K562 (cell line): ENCODE data around the gene SMIM45.

Experiments used
- ADNP ChIP-seq: fragments of 200-800 bp; sonication (Bioruptor generic); IDR thresholded peaks from 2 replicates; pipeline ENCODE4 v1.6.1; 2016; ENCODE audit warnings: missing genetic modification characterization, missing compliant biosample characterization
- CREM ChIP-seq: IDR thresholded peaks from 2 replicates; pipeline ENCODE4 v1.6.1; 2014; ENCODE audit warnings: antibody characterized with exemption, low read depth
- CTBP1 ChIP-seq: fragments of 450-650 bp; IDR thresholded peaks from 2 replicates; pipeline ENCODE4 v1.6.1; 2016; ENCODE audit warnings: borderline replicate concordance
- ELF1 ChIP-seq: fragments of 200-800 bp; sonication (Bioruptor generic); IDR thresholded peaks from 2 replicates; pipeline ENCODE4 v1.6.1; 2016; ENCODE audit warnings: missing genetic modification characterization, missing compliant biosample characterization
- ETV5 ChIP-seq: sonication (generic); formaldehyde crosslinking; IDR thresholded peaks from 2 replicates; pipeline ENCODE4 v1.4.0; 2020; ENCODE audit warnings: low read depth, mild to moderate bottlenecking, missing genetic modification reagents
- MEF2D ChIP-seq: conservative IDR thresholded peaks from 2 replicates; pipeline ENCODE4 v1.6.1; 2016; ENCODE audit warnings: low read depth, missing genetic modification characterization, missing compliant biosample characterization
- MYNN ChIP-seq, 2 experiments: sonication (generic); formaldehyde crosslinking in 1 of 2; IDR thresholded peaks; 2 replicates each; pipeline versions ENCODE4 v1.5.0 to v1.6.1; 2016 to 2020; ENCODE audit warnings: antibody characterized with exemption in 1 of 2, missing genetic modification reagents in 1 of 2
- NCOA6 ChIP-seq: fragments of 450-650 bp; IDR thresholded peaks from 2 replicates; pipeline ENCODE4 v1.6.1; 2017; ENCODE audit warnings: mild to moderate bottlenecking
- NFATC3 ChIP-seq: fragments of 450-650 bp; IDR thresholded peaks from 2 replicates; pipeline ENCODE4 v1.6.1; 2017; ENCODE audit warnings: mild to moderate bottlenecking
- NFE2 ChIP-seq: IDR thresholded peaks from 2 replicates; pipeline ENCODE4 v1.6.1; 2014; ENCODE audit warnings: antibody characterized with exemption, low read depth
- PHTF2 ChIP-seq: fragments of 250-450 bp; sonication (Bioruptor Pico); IDR thresholded peaks from 2 replicates; pipeline ENCODE4 v1.5.0; 2021; ENCODE audit warnings: mild to moderate bottlenecking
- PRMT5 ChIP-seq: sonication (generic); formaldehyde crosslinking; IDR thresholded peaks from 2 replicates; pipeline ENCODE4 v1.5.0; 2020; ENCODE audit warnings: missing genetic modification reagents
- RAD21 ChIP-seq, 2 experiments: fragments of 250-450 bp in 1 of 2; fragments of 450-650 bp in 1 of 2; sonication (Bioruptor Pico) in 1 of 2; formaldehyde crosslinking in 1 of 2; IDR thresholded peaks in 1 of 2; conservative IDR thresholded peaks in 1 of 2; 2 replicates each; pipeline versions ENCODE4 v1.4.0 to v1.8.0; 2020 to 2022; ENCODE audit warnings: mild to moderate bottlenecking in 2 of 2, moderate library complexity in 1 of 2
- TEAD2 ChIP-seq: fragments of 450-650 bp; IDR thresholded peaks from 2 replicates; pipeline ENCODE4 v1.6.1; 2016; ENCODE audit warnings: missing genetic modification characterization, control low read depth, missing compliant biosample characterization
- ZNF436 ChIP-seq: fragments of 250-450, 450-650 bp; sonication (Bioruptor Pico); formaldehyde crosslinking; IDR thresholded peaks from 2 replicates; pipeline ENCODE4 v1.7.0; 2020; ENCODE audit warnings: mild to moderate bottlenecking
- ZNF644 ChIP-seq: fragments of 200-800 bp; sonication (Bioruptor generic); IDR thresholded peaks from 2 replicates; pipeline ENCODE4 v1.6.1; 2016; ENCODE audit warnings: low read depth, missing genetic modification characterization, missing compliant biosample characterization
- ZNF75A ChIP-seq: fragments of 450-650 bp; formaldehyde crosslinking; IDR thresholded peaks from 2 replicates; pipeline ENCODE4 v1.4.0; 2020; ENCODE audit warnings: mild to moderate bottlenecking
- TF ChIP-seq, protein P1 (sequence below): fragments of 250-450 bp; sonication (Bioruptor Pico); IDR thresholded peaks from 2 replicates; pipeline ENCODE4 v1.4.0; 2020; ENCODE audit warnings: mild to moderate bottlenecking, moderate library complexity
- TF ChIP-seq, protein P2 (sequence below): fragments of 450-650 bp; formaldehyde crosslinking; IDR thresholded peaks from 2 replicates; pipeline ENCODE4 v1.4.0; 2022; ENCODE audit warnings: missing genetic modification characterization
- TF ChIP-seq, protein P3 (sequence below): fragments of 150-350 bp; IDR thresholded peaks from 2 replicates; pipeline ENCODE4 v1.6.1; 2014; ENCODE audit warnings: low read depth, mild to moderate bottlenecking, low read length, borderline replicate concordance

Gene SMIM45

DNA sequence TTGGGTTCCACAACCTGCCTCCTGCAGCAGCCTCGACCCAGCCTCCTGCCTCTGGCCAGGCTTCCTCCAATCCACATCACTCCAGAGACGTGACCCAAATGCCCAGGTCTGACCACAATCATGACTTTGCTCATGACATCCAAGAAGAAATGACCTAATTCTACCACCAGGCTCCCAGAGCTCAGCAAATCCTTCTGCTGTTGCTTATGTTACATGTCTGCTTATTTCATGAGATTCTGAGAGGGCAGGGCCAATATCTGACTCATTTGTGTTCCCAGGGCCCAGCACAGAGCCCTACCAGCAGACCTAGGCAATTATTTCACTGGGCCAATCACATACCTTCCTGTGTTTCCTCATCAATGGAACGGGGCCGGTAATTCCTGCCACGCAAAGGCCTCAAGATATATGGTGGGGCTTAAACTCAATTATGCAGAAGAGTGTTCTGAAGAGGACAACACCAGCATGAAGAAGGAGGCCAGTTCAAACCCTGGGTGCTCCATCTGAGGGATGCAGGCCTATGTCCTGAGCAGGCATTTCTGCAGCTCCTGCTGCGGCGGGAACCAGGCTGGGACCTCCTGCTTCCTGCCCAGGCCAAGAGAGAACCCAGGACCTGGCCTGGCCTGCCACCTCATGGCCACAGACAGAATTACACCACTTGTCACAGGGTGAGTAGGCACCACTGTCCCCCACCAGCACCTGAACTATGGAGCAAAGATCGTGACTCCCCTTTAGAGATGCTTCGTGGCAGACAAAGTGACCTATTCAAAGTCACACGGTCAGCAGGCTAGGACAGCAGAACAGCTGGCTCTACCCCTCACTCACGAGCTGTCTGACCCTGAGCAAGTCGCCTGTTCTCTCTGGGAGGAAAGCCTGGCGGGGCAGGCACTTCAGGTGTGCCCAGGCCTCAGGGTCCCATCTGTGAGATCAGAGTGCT lies 10.9 kb upstream of the SMIM45 start (continued):
- TF ChIP-seq ZNF436 (CRISPR knock-in tag) = no peak
- no peak for TF ChIP-seq PRMT5
- TF ChIP-seq, protein P1, sequence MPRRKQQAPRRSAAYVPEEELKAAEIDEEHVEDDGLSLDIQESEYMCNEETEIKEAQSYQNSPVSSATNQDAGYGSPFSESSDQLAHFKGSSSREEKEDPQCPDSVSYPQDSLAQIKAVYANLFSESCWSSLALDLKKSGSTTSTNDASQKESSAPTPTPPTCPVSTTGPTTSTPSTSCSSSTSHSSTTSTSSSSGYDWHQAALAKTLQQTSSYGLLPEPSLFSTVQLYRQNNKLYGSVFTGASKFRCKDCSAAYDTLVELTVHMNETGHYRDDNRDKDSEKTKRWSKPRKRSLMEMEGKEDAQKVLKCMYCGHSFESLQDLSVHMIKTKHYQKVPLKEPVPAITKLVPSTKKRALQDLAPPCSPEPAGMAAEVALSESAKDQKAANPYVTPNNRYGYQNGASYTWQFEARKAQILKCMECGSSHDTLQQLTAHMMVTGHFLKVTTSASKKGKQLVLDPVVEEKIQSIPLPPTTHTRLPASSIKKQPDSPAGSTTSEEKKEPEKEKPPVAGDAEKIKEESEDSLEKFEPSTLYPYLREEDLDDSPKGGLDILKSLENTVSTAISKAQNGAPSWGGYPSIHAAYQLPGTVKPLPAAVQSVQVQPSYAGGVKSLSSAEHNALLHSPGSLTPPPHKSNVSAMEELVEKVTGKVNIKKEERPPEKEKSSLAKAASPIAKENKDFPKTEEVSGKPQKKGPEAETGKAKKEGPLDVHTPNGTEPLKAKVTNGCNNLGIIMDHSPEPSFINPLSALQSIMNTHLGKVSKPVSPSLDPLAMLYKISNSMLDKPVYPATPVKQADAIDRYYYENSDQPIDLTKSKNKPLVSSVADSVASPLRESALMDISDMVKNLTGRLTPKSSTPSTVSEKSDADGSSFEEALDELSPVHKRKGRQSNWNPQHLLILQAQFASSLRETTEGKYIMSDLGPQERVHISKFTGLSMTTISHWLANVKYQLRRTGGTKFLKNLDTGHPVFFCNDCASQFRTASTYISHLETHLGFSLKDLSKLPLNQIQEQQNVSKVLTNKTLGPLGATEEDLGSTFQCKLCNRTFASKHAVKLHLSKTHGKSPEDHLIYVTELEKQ (CRISPR knock-in tag) = no peak
- TF ChIP-seq ADNP (tag) = no peak
- no peak for TF ChIP-seq PHTF2 (CRISPR knock-in tag)
- TF ChIP-seq ETV5 (CRISPR knock-in tag) = 0 out of 2 replicates have a peak, but pooled peaks have one; percentile 37
- 0 out of 2 replicates have a peak, but pooled peaks have one; percentile 17 for TF ChIP-seq CREM
- TF ChIP-seq MEF2D = no peak
- no peak for TF ChIP-seq NFE2
- TF ChIP-seq RAD21 (CRISPR knock-in tag; conservative IDR thresholded peaks at IDR 0.05 in 1 of 2, IDR thresholded peaks at IDR 0.05 in 1 of 2) = peak; percentile 76 to 78
- no peak for TF ChIP-seq ZNF644 (tag)
- TF ChIP-seq, protein P2, sequence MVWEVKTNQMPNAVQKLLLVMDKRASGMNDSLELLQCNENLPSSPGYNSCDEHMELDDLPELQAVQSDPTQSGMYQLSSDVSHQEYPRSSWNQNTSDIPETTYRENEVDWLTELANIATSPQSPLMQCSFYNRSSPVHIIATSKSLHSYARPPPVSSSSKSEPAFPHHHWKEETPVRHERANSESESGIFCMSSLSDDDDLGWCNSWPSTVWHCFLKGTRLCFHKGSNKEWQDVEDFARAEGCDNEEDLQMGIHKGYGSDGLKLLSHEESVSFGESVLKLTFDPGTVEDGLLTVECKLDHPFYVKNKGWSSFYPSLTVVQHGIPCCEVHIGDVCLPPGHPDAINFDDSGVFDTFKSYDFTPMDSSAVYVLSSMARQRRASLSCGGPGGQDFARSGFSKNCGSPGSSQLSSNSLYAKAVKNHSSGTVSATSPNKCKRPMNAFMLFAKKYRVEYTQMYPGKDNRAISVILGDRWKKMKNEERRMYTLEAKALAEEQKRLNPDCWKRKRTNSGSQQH (CRISPR knock-in tag) = no peak
- TF ChIP-seq CTBP1 = 0 out of 2 replicates have a peak, but pooled peaks have one; percentile 27
- peak; percentile 45; the same call in 1 of the 2 replicates for TF ChIP-seq ELF1 (tag)
- TF ChIP-seq NFATC3 = no peak
- no peak for TF ChIP-seq NCOA6
- 0 out of 2 replicates have a peak, but pooled peaks have one; percentile 14 for TF ChIP-seq MYNN (IDR thresholded peaks at IDR 0.05)
- TF ChIP-seq MYNN (CRISPR knock-in tag; IDR thresholded peaks at IDR 0.05) = no peak
- TF ChIP-seq, protein P3, sequence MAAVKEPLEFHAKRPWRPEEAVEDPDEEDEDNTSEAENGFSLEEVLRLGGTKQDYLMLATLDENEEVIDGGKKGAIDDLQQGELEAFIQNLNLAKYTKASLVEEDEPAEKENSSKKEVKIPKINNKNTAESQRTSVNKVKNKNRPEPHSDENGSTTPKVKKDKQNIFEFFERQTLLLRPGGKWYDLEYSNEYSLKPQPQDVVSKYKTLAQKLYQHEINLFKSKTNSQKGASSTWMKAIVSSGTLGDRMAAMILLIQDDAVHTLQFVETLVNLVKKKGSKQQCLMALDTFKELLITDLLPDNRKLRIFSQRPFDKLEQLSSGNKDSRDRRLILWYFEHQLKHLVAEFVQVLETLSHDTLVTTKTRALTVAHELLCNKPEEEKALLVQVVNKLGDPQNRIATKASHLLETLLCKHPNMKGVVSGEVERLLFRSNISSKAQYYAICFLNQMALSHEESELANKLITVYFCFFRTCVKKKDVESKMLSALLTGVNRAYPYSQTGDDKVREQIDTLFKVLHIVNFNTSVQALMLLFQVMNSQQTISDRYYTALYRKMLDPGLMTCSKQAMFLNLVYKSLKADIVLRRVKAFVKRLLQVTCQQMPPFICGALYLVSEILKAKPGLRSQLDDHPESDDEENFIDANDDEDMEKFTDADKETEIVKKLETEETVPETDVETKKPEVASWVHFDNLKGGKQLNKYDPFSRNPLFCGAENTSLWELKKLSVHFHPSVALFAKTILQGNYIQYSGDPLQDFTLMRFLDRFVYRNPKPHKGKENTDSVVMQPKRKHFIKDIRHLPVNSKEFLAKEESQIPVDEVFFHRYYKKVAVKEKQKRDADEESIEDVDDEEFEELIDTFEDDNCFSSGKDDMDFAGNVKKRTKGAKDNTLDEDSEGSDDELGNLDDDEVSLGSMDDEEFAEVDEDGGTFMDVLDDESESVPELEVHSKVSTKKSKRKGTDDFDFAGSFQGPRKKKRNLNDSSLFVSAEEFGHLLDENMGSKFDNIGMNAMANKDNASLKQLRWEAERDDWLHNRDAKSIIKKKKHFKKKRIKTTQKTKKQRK = no peak
- no peak for TF ChIP-seq TEAD2
- TF ChIP-seq ZNF75A (CRISPR knock-in tag) = no peak
